Stimulated activated CD4-positive, alpha-beta T cell treated with anti-CD3 and anti-CD28 coated beads, Interleukin-12 subunit alpha, Interleukin-12 subunit beta, amount 100 ng/mL, for 48 hours (primary cell): ENCODE results near the gene ZNF219.
A peak's percentile ranks its signal among the peaks of the same experiment; 100 is the strongest.

Source experiments
- DNase-seq, 3 donors: peaks; one replicate each; pipeline ENCODE4 v3.0.0-alpha.2; 2020; ENCODE audit warnings: low read depth in 2 of 3, low spot score in 1 of 3

The ZNF219 gene

GRCh38 chr14:21102521-21103410 is 4.3 kb upstream of the ZNF219 start:
- DNase-seq: no peak

- DNase-seq: no peak
Measured at GRCh38 chr14:21101802-21102413, 3.5 kb upstream of the ZNF219 start.

- no peak for DNase-seq
Measured at GRCh38 chr14:21100931-21101330, 2.5 kb upstream of the ZNF219 start, which contains the start of gene TMEM253. Gene TMEM253, plus strand, starts transcription at chr14:21101066. Its CDS starts 278 bp downstream, at chr14:21101344.

GRCh38 chr14:21099596-21099985 is 1.1 kb upstream of the ZNF219 start:
- DNase-seq: no peak

GRCh38 chr14:21098892-21099595 is 589 bp upstream of the ZNF219 start:
- DNase-seq: no peak

GRCh38 chr14:21097636-21098075 is 799 bp downstream of the ZNF219 start:
- no peak for DNase-seq

GRCh38 chr14:21096978-21097635 is 1.3 kb downstream of the ZNF219 start:
- DNase-seq: no peak

- no peak for DNase-seq
Measured at GRCh38 chr14:21096438-21096837, 2.0 kb downstream of the ZNF219 start.

- no peak for DNase-seq
Measured at GRCh38 chr14:21095430-21096205, 2.8 kb downstream of the ZNF219 start.

GRCh38 chr14:21093769-21094681 is 4.4 kb downstream of the ZNF219 start:
- no peak for DNase-seq

- DNase-seq: no peak
Measured at GRCh38 chr14:21093018-21093417, 5.4 kb downstream of the ZNF219 start.

GRCh38 chr14:21092273-21093011 is 6.0 kb downstream of the ZNF219 start:
- peak; percentile 83 to 96 (median 87) for DNase-seq

GRCh38 chr14:21091821-21092272 is 6.6 kb downstream of the ZNF219 start:
- DNase-seq: no peak

- no peak for DNase-seq
Measured at GRCh38 chr14:21090940-21091663, 7.4 kb downstream of the ZNF219 start.

- DNase-seq: no peak
Measured at GRCh38 chr14:21090194-21090939, 8.1 kb downstream of the ZNF219 start.

GRCh38 chr14:21089877-21090193 is 8.6 kb downstream of the ZNF219 start:
- DNase-seq: no peak

GRCh38 chr14:21089271-21089670 is 9.2 kb downstream of the ZNF219 start:
- DNase-seq: no peak
